HepG2 (cell line): ENCODE measurements around the gene PCNA. TPM values are rescaled to one million over a fixed set of nuclear protein-coding genes. Genes with fewer than 3 reads are reported as not detected.
A peak's percentile ranks its signal among the peaks of the same experiment; 100 is the strongest.

Experiments
- ATAC-seq: fragments of 200-7000 bp; cut with Tn5 transposase; 3 replicates; pipeline ENCODE4 v1.9.1; 2020; ENCODE audit warnings: mild to moderate bottlenecking, moderate library complexity
- BruUV-seq: library from RNA; stranded (reverse); fragments of 400-500 nt; replicated peaks from 2 replicates; lab custom pipeline; 2021; lab: Mats Ljungman, UMichigan
- CTCF ChIA-PET: fragments of 300-600 bp; formaldehyde crosslinking; extraction: SDS; loops from one replicate; lab custom pipeline; 2021; ENCODE audit warnings: low total read pairs, inconsistent platforms, low intra/inter-chr PET ratio; lab: Yijun Ruan, JAX
- POLR2A ChIA-PET: fragments of 350-600 bp; sonication (Branson Sonifier 250); formaldehyde crosslinking; loops from one replicate; lab custom pipeline; 2020; ENCODE audit warnings: antibody characterized with exemption, inconsistent platforms; lab: Yijun Ruan, JAX
- DNase-seq: peaks from one replicate; pipeline ENCODE4 v3.0.0-alpha.2; 2015; ENCODE audit warnings: low spot score
- FAIRE-seq: peaks from 3 replicates; lab custom pipeline; 2011; peaks lifted over from hg19 to GRCh38; lab: Jason Lieb, UNC
- H2AFZ ChIP-seq: one replicate; pipeline ENCODE4 v1.6.1; 2011; ENCODE audit warnings: low read length, inconsistent platforms
- H3K27ac ChIP-seq: fragments of 300-600 bp; 3 replicates; pipeline ENCODE4 v1.8.0; 2011; ENCODE audit warnings: mixed run types, mild to moderate bottlenecking, mixed read lengths, low read length, inconsistent platforms; ENCODE audit not compliant: insufficient read depth; ENCODE audit errors: extremely low read length
- H3K27me3 ChIP-seq, 2 experiments: fragments of 200-600 bp in 1 of 2; 2 replicates in 1 of 2; 3 replicates in 1 of 2; pipeline versions ENCODE4 v1.6.0 to v1.8.0; 2011; ENCODE audit warnings: low read length in 2 of 2, mild to moderate bottlenecking in 2 of 2, moderate library complexity in 2 of 2, inconsistent platforms in 1 of 2; ENCODE audit not compliant: insufficient read depth in 2 of 2, control insufficient read depth in 1 of 2
- H3K36me3 ChIP-seq, 2 experiments: fragments of 200-600 bp in 1 of 2; replicated peaks in 1 of 2; 2 replicates in 1 of 2; 3 replicates in 1 of 2; pipeline versions ENCODE4 v1.5.1 to v1.8.0; 2011; ENCODE audit warnings: low read length in 2 of 2, inconsistent platforms in 1 of 2; ENCODE audit not compliant: insufficient read depth in 2 of 2, control insufficient read depth in 1 of 2
- H3K4me1 ChIP-seq: 2 replicates; pipeline ENCODE4 v1.5.1; 2012; ENCODE audit warnings: low read length, inconsistent platforms; ENCODE audit not compliant: insufficient read depth
- H3K4me2 ChIP-seq: 2 replicates; pipeline ENCODE4 v1.6.0; 2011; ENCODE audit warnings: low read depth, low read length, inconsistent platforms
- H3K4me3 ChIP-seq, 3 experiments: fragments of 200-600 bp in 1 of 3; sonication (generic), shearing (Covaris generic) in 1 of 3; replicated peaks in 1 of 3; 2 replicates each; pipeline ENCODE4 v1.5.1; 2011 to 2016; ENCODE audit warnings: low read length in 3 of 3, inconsistent platforms in 2 of 3, low read depth in 2 of 3, mild to moderate bottlenecking in 2 of 3, control low read depth in 1 of 3, mixed read lengths in 1 of 3; ENCODE audit not compliant: insufficient read depth in 1 of 3
- H3K79me2 ChIP-seq: one replicate; pipeline ENCODE4 v1.6.1; 2011; ENCODE audit warnings: low read length, inconsistent platforms; ENCODE audit not compliant: insufficient read depth
- H3K9ac ChIP-seq: 2 replicates; pipeline ENCODE4 v1.6.0; 2011; ENCODE audit warnings: mild to moderate bottlenecking, low read depth, low read length, inconsistent platforms; ENCODE audit not compliant: insufficient read depth
- H3K9me3 ChIP-seq: 2 replicates; pipeline ENCODE4 v1.5.1; 2012; ENCODE audit warnings: mild to moderate bottlenecking, low read length
- H4K20me1 ChIP-seq: 2 replicates; pipeline ENCODE4 v1.6.0; 2011; ENCODE audit warnings: inconsistent platforms, mild to moderate bottlenecking, low read length, moderate library complexity; ENCODE audit not compliant: insufficient read depth
- ATF7 ChIP-seq, 2 experiments: fragments of 450-650 bp in 1 of 2; sonication (generic) in 1 of 2; formaldehyde crosslinking in 1 of 2; IDR thresholded peaks; 2 replicates each; pipeline versions ENCODE4 v1.4.0 to v1.6.1; 2016 to 2020; ENCODE audit warnings: antibody characterized with exemption in 1 of 2, mild to moderate bottlenecking in 1 of 2, missing genetic modification reagents in 1 of 2
- FOSL2 ChIP-seq: sonication (generic); formaldehyde crosslinking; IDR thresholded peaks from 2 replicates; pipeline ENCODE4 v1.4.0; 2020; ENCODE audit warnings: missing genetic modification reagents
- ZNF282 ChIP-seq: fragments of 450-650 bp; IDR thresholded peaks from 2 replicates; pipeline ENCODE4 v1.6.1; 2018; ENCODE audit not compliant: partially characterized antibody
- ZNF788 ChIP-seq: sonication (generic); formaldehyde crosslinking; IDR thresholded peaks from 2 replicates; pipeline ENCODE4 v1.5.0; 2020; ENCODE audit warnings: mild to moderate bottlenecking, missing genetic modification reagents, borderline replicate concordance
- WGBS: methylation state at CpG from one replicate; pipeline ENCODE4 v1.1.6; 2017; ENCODE audit warnings: low lambda C conversion rate; 5-methylcytosine and 5-hydroxymethylcytosine counted together
- in situ Hi-C: cut with HindIII; loops from 2 replicates; pipeline ENCODE4 v1.10.0; 2017; ENCODE audit warnings: low pct_unique_long_range_greater_than_20kb; ENCODE audit not compliant: extremely low pct_ligation_motif_present
- intact Hi-C: fragments of 100-400 bp; cut with micrococcal nuclease; formaldehyde crosslinking; loops from one replicate; pipeline ENCODE4 v1.10.0; 2022; ENCODE audit not compliant: unreplicated experiment
- polyA plus RNA-seq, 8 experiments: library from polyadenylated mRNA; depleted of rRNA in 3 of 8; stranded (reverse) in 7 of 8; unstranded in 1 of 8; fragments of >200 nt; fragmentation: Illumina TruSeq in 4 of 8; extraction: Trizol in 4 of 8; gene quantifications; 2 replicates each; pipeline versions ENCODE4 v1.2.1 to v1.2.3, GENCODE V29; 2011 to 2016; ENCODE audit warnings: low read depth in 4 of 8, missing spikeins in 1 of 8, mixed read lengths in 1 of 8; ENCODE audit not compliant: insufficient read depth in 1 of 8
- total RNA-seq, 5 experiments: library from RNA; depleted of rRNA; stranded (reverse); fragments of >200 nt; fragmentation: Illumina TruSeq; extraction: Trizol; gene quantifications; 2 replicates each; pipeline ENCODE4 v1.2.3, GENCODE V29; 2016; ENCODE audit warnings: low read depth in 1 of 5
- TF ChIP-seq, protein P1 (sequence below), 2 experiments: sonication (generic) in 1 of 2; formaldehyde crosslinking in 1 of 2; IDR thresholded peaks; 2 replicates each; pipeline versions ENCODE4 v1.6.1 to v1.9.0; 2014 to 2022; ENCODE audit warnings: antibody characterized with exemption in 1 of 2, borderline replicate concordance in 1 of 2, inconsistent platforms in 1 of 2, low read depth in 1 of 2, missing genetic modification reagents in 1 of 2

PCNA gene
- total and polyA plus RNA-seq, 2 of the 13 experiments (the other 11 are each of a cell fraction or from before 2014, with no cell fraction given), result 229 to 655 TPM

DNA sequence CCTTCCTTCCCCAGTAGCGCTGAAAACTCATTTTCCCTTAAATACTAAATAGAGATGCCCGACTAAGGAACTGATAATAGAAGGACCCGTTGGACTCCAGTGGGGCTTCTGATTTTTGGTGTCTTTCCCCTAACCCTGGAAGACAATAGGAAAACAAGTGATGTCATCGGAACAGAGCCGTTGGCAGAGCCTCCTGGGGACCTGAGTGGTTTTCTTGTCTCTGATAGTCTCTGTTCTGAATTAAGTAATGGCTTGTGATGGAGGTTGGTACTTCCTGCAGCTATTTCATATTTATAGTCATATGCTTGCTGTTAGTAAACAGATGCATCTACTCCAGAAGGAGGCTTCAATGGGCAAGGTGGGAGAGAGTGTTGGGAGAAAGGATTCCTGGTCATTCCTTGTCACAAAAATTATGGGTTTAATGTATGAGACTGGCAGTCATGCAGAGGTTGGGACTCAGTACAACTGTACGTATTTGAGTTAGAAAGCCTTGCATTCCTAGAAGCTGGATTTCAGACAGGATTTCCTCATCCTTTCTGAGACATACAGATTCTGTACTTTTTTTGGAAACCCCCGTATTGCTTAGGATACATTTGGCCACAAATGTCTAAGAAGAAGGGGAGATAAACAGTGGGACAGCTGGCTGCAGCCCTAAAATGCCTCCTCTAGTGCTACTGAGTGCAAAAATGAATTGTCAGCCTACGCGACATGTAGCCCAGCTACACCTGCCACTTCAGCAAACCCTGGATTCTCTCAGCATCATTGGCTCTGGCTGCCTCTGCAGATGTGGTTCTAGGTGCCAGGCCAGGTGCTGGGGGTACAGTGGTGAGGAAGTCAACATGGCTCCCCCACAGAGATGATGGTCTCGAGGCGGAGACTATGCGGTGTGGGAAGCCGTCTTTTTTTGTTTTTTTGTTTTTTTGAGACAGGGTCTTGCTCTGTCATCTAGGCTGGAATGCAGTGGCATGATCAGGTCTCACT, 45.2 kb upstream of the PCNA start:
- Histone ChIP-seq H3K9me3 (no peaks in the 10 kb centered on the region), H3K4me2 (no peak overlapping the region), H3K27ac (no peak overlapping the region), H4K20me1 (peaks cover 9% of the 10 kb centered on the region), H2AFZ (no peak overlapping the region), H3K79me2 (peaks cover 92% of the 10 kb centered on the region), H3K4me3 (no peak overlapping the region), H3K36me3 (peaks cover under 1 to 3% of the 10 kb centered on the region in 2 experiments; a peak in 3 of 5 replicates), H3K9ac (no peak overlapping the region), H3K4me1 (peaks cover 60% of the 10 kb centered on the region), H3K27me3 (no peaks in the 10 kb centered on the region)
- TF ChIP-seq, protein P1, sequence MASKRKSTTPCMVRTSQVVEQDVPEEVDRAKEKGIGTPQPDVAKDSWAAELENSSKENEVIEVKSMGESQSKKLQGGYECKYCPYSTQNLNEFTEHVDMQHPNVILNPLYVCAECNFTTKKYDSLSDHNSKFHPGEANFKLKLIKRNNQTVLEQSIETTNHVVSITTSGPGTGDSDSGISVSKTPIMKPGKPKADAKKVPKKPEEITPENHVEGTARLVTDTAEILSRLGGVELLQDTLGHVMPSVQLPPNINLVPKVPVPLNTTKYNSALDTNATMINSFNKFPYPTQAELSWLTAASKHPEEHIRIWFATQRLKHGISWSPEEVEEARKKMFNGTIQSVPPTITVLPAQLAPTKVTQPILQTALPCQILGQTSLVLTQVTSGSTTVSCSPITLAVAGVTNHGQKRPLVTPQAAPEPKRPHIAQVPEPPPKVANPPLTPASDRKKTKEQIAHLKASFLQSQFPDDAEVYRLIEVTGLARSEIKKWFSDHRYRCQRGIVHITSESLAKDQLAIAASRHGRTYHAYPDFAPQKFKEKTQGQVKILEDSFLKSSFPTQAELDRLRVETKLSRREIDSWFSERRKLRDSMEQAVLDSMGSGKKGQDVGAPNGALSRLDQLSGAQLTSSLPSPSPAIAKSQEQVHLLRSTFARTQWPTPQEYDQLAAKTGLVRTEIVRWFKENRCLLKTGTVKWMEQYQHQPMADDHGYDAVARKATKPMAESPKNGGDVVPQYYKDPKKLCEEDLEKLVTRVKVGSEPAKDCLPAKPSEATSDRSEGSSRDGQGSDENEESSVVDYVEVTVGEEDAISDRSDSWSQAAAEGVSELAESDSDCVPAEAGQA (IDR thresholded peaks at IDR 0.05; ENCODE audit: low read depth), result no peak
- TF ChIP-seq, protein P1 (CRISPR knock-in tag; IDR thresholded peaks at IDR 0.05; ENCODE audit: borderline replicate concordance), result 0 out of 2 replicates have a peak, but pooled peaks have one; percentile 31
- TF ChIP-seq ATF7 (IDR thresholded peaks at IDR 0.05) (peak; percentile 50), ATF7 (CRISPR knock-in tag; IDR thresholded peaks at IDR 0.05) (no peak), ZNF788 (CRISPR knock-in tag) (0 out of 2 replicates have a peak, but pooled peaks have one; percentile 5), FOSL2 (no peak), ZNF282 (no peak)
- CTCF ChIA-PET, result no interaction called here
- FAIRE-seq (no peak), DNase-seq (no peak), ATAC-seq (no peak)
- POLR2A ChIA-PET, result no interaction called here
- no TSS peak for BruUV-seq
- in situ Hi-C loops (no loop called here), intact Hi-C loops (no loop called here)
- 90% methylated on average over 13 of the region's 13 CpGs for WGBS
